Smooth muscle cell (in vitro differentiated cells): ENCODE data around the gene PROC. TPM values are rescaled to one million over a fixed set of nuclear protein-coding genes. Genes with fewer than 3 reads are reported as not detected.

Source experiments
- DNase-seq: peaks from one replicate; lab custom pipeline; 2025; ENCODE audit not compliant: unreplicated experiment; lab: John Stamatoyannopoulos, UW
- H2AFZ ChIP-seq: fragments of 200-600 bp; sonication (generic); 2 replicates; pipeline ENCODE4 v1.6.0; 2016; ENCODE audit warnings: antibody characterized with exemption, low read depth, mild to moderate bottlenecking
- H3F3A ChIP-seq: fragments of 200-600 bp; sonication (generic); 2 replicates; pipeline ENCODE4 v1.6.0; 2017; ENCODE audit warnings: antibody characterized with exemption, low read depth
- H3K27ac ChIP-seq: fragments of 200-600 bp; sonication (generic); 2 replicates; pipeline ENCODE4 v1.5.1; 2016; ENCODE audit warnings: low read depth, mild to moderate bottlenecking
- H3K27me3 ChIP-seq: fragments of 200-600 bp; sonication (generic); 2 replicates; pipeline ENCODE4 v1.6.1; 2016; ENCODE audit warnings: low read depth, mild to moderate bottlenecking
- H3K36me3 ChIP-seq: fragments of 200-600 bp; sonication (generic); 2 replicates; pipeline ENCODE4 v1.5.1; 2016; ENCODE audit warnings: low read depth
- H3K4me1 ChIP-seq: fragments of 200-600 bp; sonication (generic); 2 replicates; pipeline ENCODE4 v1.5.1; 2016; ENCODE audit warnings: low read depth
- H3K4me2 ChIP-seq: fragments of 200-600 bp; sonication (generic); 2 replicates; pipeline ENCODE4 v1.6.0; 2016; ENCODE audit warnings: mild to moderate bottlenecking
- H3K4me3 ChIP-seq: fragments of 200-600 bp; sonication (generic); 2 replicates; pipeline ENCODE4 v1.5.1; 2016; ENCODE audit warnings: mild to moderate bottlenecking
- H3K79me2 ChIP-seq: fragments of 200-600 bp; sonication (generic); 2 replicates; pipeline ENCODE4 v1.6.0; 2016; ENCODE audit warnings: low read depth, mild to moderate bottlenecking
- H3K9ac ChIP-seq: fragments of 200-600 bp; sonication (generic); 2 replicates; pipeline ENCODE4 v1.6.0; 2016; ENCODE audit warnings: low read depth
- H3K9me3 ChIP-seq: fragments of 200-600 bp; sonication (generic); replicated peaks from 2 replicates; pipeline ENCODE4 v1.5.1; 2016; ENCODE audit warnings: low read depth
- H4K20me1 ChIP-seq: fragments of 200-600 bp; sonication (generic); 2 replicates; pipeline ENCODE4 v1.6.0; 2016; ENCODE audit warnings: low read depth
- CTCF ChIP-seq: fragments of 200-600 bp; sonication (generic); IDR thresholded peaks from 2 replicates; pipeline ENCODE4 v1.5.1; 2017; ENCODE audit warnings: borderline replicate concordance, mild to moderate bottlenecking, antibody characterized with exemption; ENCODE audit not compliant: insufficient read depth, poor library complexity, severe bottlenecking
- WGBS: methylation state at CpG from one replicate; pipeline ENCODE4 v1.1.7; 2016; ENCODE audit warnings: low lambda C conversion rate; 5-methylcytosine and 5-hydroxymethylcytosine counted together
- polyA plus RNA-seq: library from polyadenylated mRNA; unstranded; fragments of >200 nt; fragmentation: Nextera tagmentation; extraction: Ambion mirVana; gene quantifications from 2 replicates; pipeline ENCODE4 v1.2.1, GENCODE V29; 2016
- total RNA-seq: library from RNA; depleted of rRNA; stranded (reverse); fragments of >200 nt; gene quantifications from 2 replicates; pipeline ENCODE4 v1.2.3, GENCODE V29; 2014

Gene PROC
- total and polyA plus RNA-seq, 2 experiments from 2014 or later = 0.85 to 1.1 TPM

DNA sequence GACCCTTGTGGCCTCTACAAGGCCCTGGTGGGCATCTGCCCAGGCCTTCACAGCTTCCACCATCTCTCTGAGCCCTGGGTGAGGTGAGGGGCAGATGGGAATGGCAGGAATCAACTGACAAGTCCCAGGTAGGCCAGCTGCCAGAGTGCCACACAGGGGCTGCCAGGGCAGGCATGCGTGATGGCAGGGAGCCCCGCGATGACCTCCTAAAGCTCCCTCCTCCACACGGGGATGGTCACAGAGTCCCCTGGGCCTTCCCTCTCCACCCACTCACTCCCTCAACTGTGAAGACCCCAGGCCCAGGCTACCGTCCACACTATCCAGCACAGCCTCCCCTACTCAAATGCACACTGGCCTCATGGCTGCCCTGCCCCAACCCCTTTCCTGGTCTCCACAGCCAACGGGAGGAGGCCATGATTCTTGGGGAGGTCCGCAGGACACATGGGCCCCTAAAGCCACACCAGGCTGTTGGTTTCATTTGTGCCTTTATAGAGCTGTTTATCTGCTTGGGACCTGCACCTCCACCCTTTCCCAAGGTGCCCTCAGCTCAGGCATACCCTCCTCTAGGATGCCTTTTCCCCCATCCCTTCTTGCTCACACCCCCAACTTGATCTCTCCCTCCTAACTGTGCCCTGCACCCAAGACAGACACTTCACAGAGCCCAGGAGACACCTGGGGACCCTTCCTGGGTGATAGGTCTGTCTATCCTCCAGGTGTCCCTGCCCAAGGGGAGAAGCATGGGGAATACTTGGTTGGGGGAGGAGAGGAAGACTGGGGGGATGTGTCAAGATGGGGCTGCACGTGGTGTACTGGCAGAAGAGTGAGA, 2.0 kb downstream of the PROC start:
- no peaks in the 10 kb centered on the region for H3K36me3 ChIP-seq
- H4K20me1 ChIP-seq = no peaks in the 10 kb centered on the region
- DNase-seq = no peak
- H3K9ac ChIP-seq = no peak overlapping the region
- no peak for TF ChIP-seq CTCF
- 78% methylated on average over 8 of the region's 8 CpGs for WGBS
- H3K4me3 ChIP-seq = no peak overlapping the region
- no peaks in the 10 kb centered on the region for H3K9me3 ChIP-seq
- no peak overlapping the region for H3K4me2 ChIP-seq
- no peak overlapping the region for H2AFZ ChIP-seq
- H3F3A ChIP-seq = peaks cover 4% of the 10 kb centered on the region
- H3K27me3 ChIP-seq = peaks cover 28% of the 10 kb centered on the region
- no peak overlapping the region for H3K27ac ChIP-seq
- no peaks in the 10 kb centered on the region for H3K79me2 ChIP-seq
- H3K4me1 ChIP-seq = peaks cover 8% of the 10 kb centered on the region

- DNase-seq = no peak
- no peaks in the 10 kb centered on the region for H3K9me3 ChIP-seq
- WGBS = 91% methylated on average over 15 of the region's 15 CpGs
- no peak overlapping the region for H3K4me2 ChIP-seq
- H3K36me3 ChIP-seq = no peaks in the 10 kb centered on the region
- H2AFZ ChIP-seq = no peak overlapping the region
- H3K27ac ChIP-seq = no peak overlapping the region
- H3K4me3 ChIP-seq = no peak overlapping the region
- peaks cover 28% of the 10 kb centered on the region for H3K27me3 ChIP-seq
- no peaks in the 10 kb centered on the region for H3K79me2 ChIP-seq
- H3K9ac ChIP-seq = no peak overlapping the region
- peaks cover 4% of the 10 kb centered on the region for H3F3A ChIP-seq
- no peak for TF ChIP-seq CTCF
- no peaks in the 10 kb centered on the region for H4K20me1 ChIP-seq
- H3K4me1 ChIP-seq = peaks cover under 1% of the 10 kb centered on the region
Observed at GRCh38 chr2:127421116-127421800, 3.0 kb downstream of the PROC start.

DNA sequence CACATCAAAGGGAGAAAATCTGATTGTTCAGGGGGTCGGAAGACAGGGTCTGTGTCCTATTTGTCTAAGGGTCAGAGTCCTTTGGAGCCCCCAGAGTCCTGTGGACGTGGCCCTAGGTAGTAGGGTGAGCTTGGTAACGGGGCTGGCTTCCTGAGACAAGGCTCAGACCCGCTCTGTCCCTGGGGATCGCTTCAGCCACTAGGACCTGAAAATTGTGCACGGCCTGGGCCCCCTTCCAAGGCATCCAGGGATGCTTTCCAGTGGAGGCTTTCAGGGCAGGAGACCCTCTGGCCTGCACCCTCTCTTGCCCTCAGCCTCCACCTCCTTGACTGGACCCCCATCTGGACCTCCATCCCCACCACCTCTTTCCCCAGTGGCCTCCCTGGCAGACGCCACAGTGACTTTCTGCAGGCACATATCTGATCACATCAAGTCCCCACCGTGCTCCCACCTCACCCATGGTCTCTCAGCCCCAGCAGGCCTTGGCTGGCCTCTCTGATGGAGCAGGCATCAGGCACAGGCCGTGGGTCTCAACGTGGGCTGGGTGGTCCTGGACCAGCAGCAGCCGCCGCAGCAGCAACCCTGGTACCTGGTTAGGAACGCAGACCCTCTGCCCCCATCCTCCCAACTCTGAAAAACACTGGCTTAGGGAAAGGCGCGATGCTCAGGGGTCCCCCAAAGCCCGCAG, 3.8 kb downstream of the PROC start:
- 84% methylated on average over 16 of the region's 16 CpGs for WGBS
- no peak overlapping the region for H3K4me2 ChIP-seq

More for the DNA sequence above, 3.8 kb downstream of the PROC start:
- Histone ChIP-seq H3K9me3 (no peaks in the 10 kb centered on the region), H3K4me3 (no peak overlapping the region), H3K79me2 (no peaks in the 10 kb centered on the region), H3K36me3 (no peaks in the 10 kb centered on the region), H4K20me1 (no peaks in the 10 kb centered on the region), H3K9ac (no peak overlapping the region), H3K27me3 (peaks cover 28% of the 10 kb centered on the region), H2AFZ (no peak overlapping the region), H3F3A (peaks cover 4% of the 10 kb centered on the region), H3K27ac (no peak overlapping the region), H3K4me1 (no peaks in the 10 kb centered on the region)
- TF ChIP-seq CTCF = no peak
- no peak for DNase-seq
